ENCODE results near the gene ZNF664. TPM values are rescaled to one million over a fixed set of nuclear protein-coding genes. Genes with fewer than 3 reads are reported as not detected.

ZNF664 gene
- total RNA-seq, 1 donor = 95.2 TPM

- H3K9me3 ChIP-seq (ENCODE audit: low read depth, low read length) = no peaks in the 10 kb centered on the region
- no peak overlapping the region for H3K4me3 ChIP-seq (ENCODE audit: insufficient read depth, low read length)
- H3K4me2 ChIP-seq (ENCODE audit: insufficient read depth, low read length) = no peak overlapping the region
- H4K20me1 ChIP-seq (ENCODE audit: insufficient read depth, low read length) = peaks cover 25% of the 10 kb centered on the region
- H3K4me1 ChIP-seq (ENCODE audit: insufficient read depth, low read length) = peaks cover 45% of the 10 kb centered on the region
- no peak overlapping the region for H2AFZ ChIP-seq (ENCODE audit: low read length)
- peaks cover 20% of the 10 kb centered on the region for H3K36me3 ChIP-seq (ENCODE audit: insufficient read depth, low read length)
- peaks cover 44% of the 10 kb centered on the region for H3K79me2 ChIP-seq (ENCODE audit: insufficient read depth, low read length)
- no peak overlapping the region for H3K27ac ChIP-seq (ENCODE audit: low read depth, low read length)
- no peaks in the 10 kb centered on the region for H3K27me3 ChIP-seq (ENCODE audit: insufficient read depth, low read length)
- TF ChIP-seq, protein P1, sequence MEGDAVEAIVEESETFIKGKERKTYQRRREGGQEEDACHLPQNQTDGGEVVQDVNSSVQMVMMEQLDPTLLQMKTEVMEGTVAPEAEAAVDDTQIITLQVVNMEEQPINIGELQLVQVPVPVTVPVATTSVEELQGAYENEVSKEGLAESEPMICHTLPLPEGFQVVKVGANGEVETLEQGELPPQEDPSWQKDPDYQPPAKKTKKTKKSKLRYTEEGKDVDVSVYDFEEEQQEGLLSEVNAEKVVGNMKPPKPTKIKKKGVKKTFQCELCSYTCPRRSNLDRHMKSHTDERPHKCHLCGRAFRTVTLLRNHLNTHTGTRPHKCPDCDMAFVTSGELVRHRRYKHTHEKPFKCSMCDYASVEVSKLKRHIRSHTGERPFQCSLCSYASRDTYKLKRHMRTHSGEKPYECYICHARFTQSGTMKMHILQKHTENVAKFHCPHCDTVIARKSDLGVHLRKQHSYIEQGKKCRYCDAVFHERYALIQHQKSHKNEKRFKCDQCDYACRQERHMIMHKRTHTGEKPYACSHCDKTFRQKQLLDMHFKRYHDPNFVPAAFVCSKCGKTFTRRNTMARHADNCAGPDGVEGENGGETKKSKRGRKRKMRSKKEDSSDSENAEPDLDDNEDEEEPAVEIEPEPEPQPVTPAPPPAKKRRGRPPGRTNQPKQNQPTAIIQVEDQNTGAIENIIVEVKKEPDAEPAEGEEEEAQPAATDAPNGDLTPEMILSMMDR (IDR thresholded peaks at IDR 0.05; ENCODE audit: extremely low read depth, low read depth, low read length) = no peak
- DNase-seq (ENCODE audit: insufficient read length, low spot score, missing footprints) = no peak
These were observed 23.6 kb downstream of the ZNF664 start for GRCh38 chr12:123996581-123996980.

GRCh38 chr12:123997033-123997822, 24.2 kb downstream of the ZNF664 start:
- peaks cover 24% of the 10 kb centered on the region for H3K36me3 ChIP-seq (ENCODE audit: insufficient read depth, low read length)
- H3K4me3 ChIP-seq (ENCODE audit: insufficient read depth, low read length) = no peak overlapping the region
- no peaks in the 10 kb centered on the region for H3K9me3 ChIP-seq (ENCODE audit: low read depth, low read length)
- H3K27ac ChIP-seq (ENCODE audit: low read depth, low read length) = no peak overlapping the region
- TF ChIP-seq, protein P1 (IDR thresholded peaks at IDR 0.05; ENCODE audit: extremely low read depth, low read depth, low read length) = no peak
- H3K27me3 ChIP-seq (ENCODE audit: insufficient read depth, low read length) = no peaks in the 10 kb centered on the region
- DNase-seq (ENCODE audit: insufficient read length, low spot score, missing footprints) = no peak
- no peak overlapping the region for H2AFZ ChIP-seq (ENCODE audit: low read length)
- H3K4me1 ChIP-seq (ENCODE audit: insufficient read depth, low read length) = peaks cover 38% of the 10 kb centered on the region
- H4K20me1 ChIP-seq (ENCODE audit: insufficient read depth, low read length) = peaks cover 24% of the 10 kb centered on the region
- no peak overlapping the region for H3K4me2 ChIP-seq (ENCODE audit: insufficient read depth, low read length)
- peaks cover 49% of the 10 kb centered on the region for H3K79me2 ChIP-seq (ENCODE audit: insufficient read depth, low read length)

DNA sequence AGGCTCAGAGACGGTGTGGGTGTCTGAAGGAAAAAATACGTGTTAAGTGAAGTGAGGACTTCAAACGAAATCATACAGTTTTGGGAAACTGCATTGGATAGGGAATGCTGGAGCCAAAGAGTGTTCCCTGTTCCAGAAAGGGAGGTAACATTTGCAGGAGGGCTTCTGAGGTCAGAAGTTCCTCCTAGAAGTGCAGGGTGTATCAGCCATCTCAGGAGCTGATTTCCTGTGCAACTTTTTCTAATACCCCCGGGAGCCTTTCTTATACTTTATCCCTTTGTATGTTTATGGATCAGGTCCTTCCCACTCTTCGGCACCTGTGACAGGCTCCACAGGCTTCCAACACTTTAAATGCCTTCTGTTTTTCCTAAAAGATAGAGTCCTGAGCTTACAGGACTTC, 24.9 kb downstream of the ZNF664 start:
- Histone ChIP-seq H4K20me1 (ENCODE audit: insufficient read depth, low read length) (peaks cover 26% of the 10 kb centered on the region), H3K4me1 (ENCODE audit: insufficient read depth, low read length) (peaks cover 32% of the 10 kb centered on the region), H3K79me2 (ENCODE audit: insufficient read depth, low read length) (peaks cover 47% of the 10 kb centered on the region), H2AFZ (ENCODE audit: low read length) (no peak overlapping the region), H3K27me3 (ENCODE audit: insufficient read depth, low read length) (no peaks in the 10 kb centered on the region), H3K9me3 (ENCODE audit: low read depth, low read length) (no peaks in the 10 kb centered on the region), H3K4me2 (ENCODE audit: insufficient read depth, low read length) (no peak overlapping the region), H3K27ac (ENCODE audit: low read depth, low read length) (no peak overlapping the region), H3K4me3 (ENCODE audit: insufficient read depth, low read length) (no peak overlapping the region), H3K36me3 (ENCODE audit: insufficient read depth, low read length) (peaks cover 23% of the 10 kb centered on the region)
- no peak for DNase-seq (ENCODE audit: insufficient read length, low spot score, missing footprints)
- TF ChIP-seq, protein P1 (IDR thresholded peaks at IDR 0.05; ENCODE audit: extremely low read depth, low read depth, low read length) = no peak

DNA sequence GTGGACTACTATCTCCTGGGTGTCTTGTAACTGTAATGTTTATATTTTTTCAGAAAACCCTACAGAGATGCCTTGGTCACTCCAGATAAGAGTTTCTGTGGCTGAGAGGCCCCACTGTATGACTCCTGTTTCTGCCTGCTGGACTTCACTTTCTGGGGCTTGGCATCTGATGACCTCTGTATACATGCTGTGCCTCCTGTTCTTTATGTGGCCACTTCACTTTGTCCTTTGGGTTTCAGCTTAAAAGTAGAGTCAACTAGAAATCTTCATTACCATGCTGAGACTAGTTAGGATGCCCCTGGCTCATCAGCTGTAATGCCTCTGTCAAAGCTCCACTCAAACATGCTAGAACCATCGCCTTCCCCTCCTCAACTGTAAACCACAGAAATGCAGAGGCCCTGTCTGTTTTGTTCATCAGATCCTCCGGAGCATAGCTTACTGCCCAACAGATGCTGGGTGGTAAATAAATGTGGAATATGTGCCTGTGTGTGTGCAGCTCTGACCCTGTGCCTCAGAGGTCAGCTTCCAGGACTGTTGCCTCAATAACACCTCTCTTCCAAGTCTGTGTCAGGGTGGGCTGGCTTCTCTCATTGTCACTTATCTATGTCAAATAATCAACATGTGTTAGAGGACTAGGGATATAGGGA, 25.5 kb downstream of the ZNF664 start:
- no peak overlapping the region for H3K4me3 ChIP-seq (ENCODE audit: insufficient read depth, low read length)

More for the DNA sequence above, 25.5 kb downstream of the ZNF664 start:
- no peak overlapping the region for H3K27ac ChIP-seq (ENCODE audit: low read depth, low read length)
- H3K36me3 ChIP-seq (ENCODE audit: insufficient read depth, low read length) = peaks cover 19% of the 10 kb centered on the region
- peaks cover 28% of the 10 kb centered on the region for H4K20me1 ChIP-seq (ENCODE audit: insufficient read depth, low read length)
- TF ChIP-seq, protein P1 (IDR thresholded peaks at IDR 0.05; ENCODE audit: extremely low read depth, low read depth, low read length) = no peak
- no peak overlapping the region for H2AFZ ChIP-seq (ENCODE audit: low read length)
- no peaks in the 10 kb centered on the region for H3K9me3 ChIP-seq (ENCODE audit: low read depth, low read length)
- no peak overlapping the region for H3K4me2 ChIP-seq (ENCODE audit: insufficient read depth, low read length)
- H3K79me2 ChIP-seq (ENCODE audit: insufficient read depth, low read length) = peaks cover 44% of the 10 kb centered on the region
- H3K4me1 ChIP-seq (ENCODE audit: insufficient read depth, low read length) = peaks cover 32% of the 10 kb centered on the region
- no peak for DNase-seq (ENCODE audit: insufficient read length, low spot score, missing footprints)
- no peaks in the 10 kb centered on the region for H3K27me3 ChIP-seq (ENCODE audit: insufficient read depth, low read length)
